ENCODE measurements around the gene RALBP1.

GRCh38 chr18:9444549-9444948 lies 30.8 kb upstream of the RALBP1 start:
- no peak for TF ChIP-seq CTCF (IDR thresholded peaks at IDR 0.05)
- TF ChIP-seq POLR2AphosphoS5 (IDR thresholded peaks at IDR 0.05) = no peak
